Astrocyte (in vitro differentiated cells and primary cell): Measurements from ENCODE around the gene CMTM5. TPM values are rescaled to one million over a fixed set of nuclear protein-coding genes. Genes with fewer than 3 reads are reported as not detected.

Source experiments
- DNase-seq: peaks from one replicate; pipeline ENCODE4 v3.0.0-alpha.2; 2010; ENCODE audit warnings: low read depth
- FAIRE-seq: peaks from 2 replicates; lab custom pipeline; 2011; peaks lifted over from hg19 to GRCh38; lab: Jason Lieb, UNC
- H2AFZ ChIP-seq: 2 replicates; pipeline ENCODE4 v1.6.0; 2012; ENCODE audit warnings: low read depth, low read length, inconsistent platforms
- H3K27ac ChIP-seq: 2 replicates; pipeline ENCODE4 v1.5.1; 2011; ENCODE audit warnings: low read depth, low read length, inconsistent platforms
- H3K27me3 ChIP-seq: 2 replicates; pipeline ENCODE4 v1.6.0; 2011; ENCODE audit warnings: low read length, inconsistent platforms; ENCODE audit not compliant: insufficient read depth
- H3K36me3 ChIP-seq: 2 replicates; pipeline ENCODE4 v1.5.1; 2011; ENCODE audit warnings: low read length, inconsistent platforms; ENCODE audit not compliant: insufficient read depth
- H3K4me1 ChIP-seq: 2 replicates; pipeline ENCODE4 v1.5.1; 2011; ENCODE audit warnings: low read length, inconsistent platforms; ENCODE audit not compliant: insufficient read depth
- H3K4me2 ChIP-seq: 2 replicates; pipeline ENCODE4 v1.6.0; 2012; ENCODE audit warnings: low read length, inconsistent platforms
- H3K4me3 ChIP-seq: 2 replicates; pipeline ENCODE4 v1.5.1; 2011; ENCODE audit warnings: low read depth, mild to moderate bottlenecking, low read length, inconsistent platforms; ENCODE audit not compliant: insufficient read depth
- H3K79me2 ChIP-seq: 2 replicates; pipeline ENCODE4 v1.6.0; 2012; ENCODE audit warnings: mild to moderate bottlenecking, low read length, inconsistent platforms; ENCODE audit not compliant: insufficient read depth
- H3K9ac ChIP-seq: 2 replicates; pipeline ENCODE4 v1.6.0; 2012; ENCODE audit warnings: mild to moderate bottlenecking, low read length, inconsistent platforms
- H3K9me3 ChIP-seq: 2 replicates; pipeline ENCODE4 v1.5.1; 2012; ENCODE audit warnings: low read depth, mild to moderate bottlenecking, low read length, inconsistent platforms; ENCODE audit not compliant: insufficient read depth
- H4K20me1 ChIP-seq: 2 replicates; pipeline ENCODE4 v1.6.0; 2012; ENCODE audit warnings: low read length, inconsistent platforms; ENCODE audit not compliant: insufficient read depth
- H3K27ac Mint-ChIP-seq: one replicate; pipeline ENCODE4 v1.8.0; 2021; ENCODE audit warnings: mild to moderate bottlenecking, mixed read lengths; ENCODE audit not compliant: unreplicated experiment
- H3K27me3 Mint-ChIP-seq: one replicate; pipeline ENCODE4 v1.8.0; 2021; ENCODE audit warnings: low read depth, mixed read lengths; ENCODE audit not compliant: unreplicated experiment
- H3K36me3 Mint-ChIP-seq: one replicate; pipeline ENCODE4 v1.8.0; 2021; ENCODE audit warnings: low read depth, mixed read lengths; ENCODE audit not compliant: unreplicated experiment
- H3K4me1 Mint-ChIP-seq: one replicate; pipeline ENCODE4 v1.8.0; 2021; ENCODE audit warnings: low read depth, mixed read lengths; ENCODE audit not compliant: unreplicated experiment
- H3K4me3 Mint-ChIP-seq: one replicate; pipeline ENCODE4 v1.8.0; 2021; ENCODE audit warnings: mild to moderate bottlenecking, moderate library complexity, mixed read lengths; ENCODE audit not compliant: unreplicated experiment
- H3K9me3 Mint-ChIP-seq: one replicate; pipeline ENCODE4 v1.8.0; 2021; ENCODE audit warnings: mild to moderate bottlenecking, mixed read lengths; ENCODE audit not compliant: unreplicated experiment
- CTCF ChIP-seq: IDR thresholded peaks from 2 replicates; pipeline ENCODE4 v1.5.1; 2011; ENCODE audit warnings: low read depth, mild to moderate bottlenecking, inconsistent platforms, low read length, moderate library complexity; ENCODE audit not compliant: insufficient read depth
- EZH2 ChIP-seq: IDR thresholded peaks from 2 replicates; pipeline ENCODE4 v1.6.1; 2012; ENCODE audit warnings: mild to moderate bottlenecking, low read length, inconsistent platforms; ENCODE audit not compliant: insufficient read depth
- total RNA-seq: library from RNA; stranded (reverse); gene quantifications from 2 replicates; pipeline ENCODE4 v1.2.1, GENCODE V29; 2021

The CMTM5 gene
- total RNA-seq, 1 donor from 2014 or later: not detected

DNA sequence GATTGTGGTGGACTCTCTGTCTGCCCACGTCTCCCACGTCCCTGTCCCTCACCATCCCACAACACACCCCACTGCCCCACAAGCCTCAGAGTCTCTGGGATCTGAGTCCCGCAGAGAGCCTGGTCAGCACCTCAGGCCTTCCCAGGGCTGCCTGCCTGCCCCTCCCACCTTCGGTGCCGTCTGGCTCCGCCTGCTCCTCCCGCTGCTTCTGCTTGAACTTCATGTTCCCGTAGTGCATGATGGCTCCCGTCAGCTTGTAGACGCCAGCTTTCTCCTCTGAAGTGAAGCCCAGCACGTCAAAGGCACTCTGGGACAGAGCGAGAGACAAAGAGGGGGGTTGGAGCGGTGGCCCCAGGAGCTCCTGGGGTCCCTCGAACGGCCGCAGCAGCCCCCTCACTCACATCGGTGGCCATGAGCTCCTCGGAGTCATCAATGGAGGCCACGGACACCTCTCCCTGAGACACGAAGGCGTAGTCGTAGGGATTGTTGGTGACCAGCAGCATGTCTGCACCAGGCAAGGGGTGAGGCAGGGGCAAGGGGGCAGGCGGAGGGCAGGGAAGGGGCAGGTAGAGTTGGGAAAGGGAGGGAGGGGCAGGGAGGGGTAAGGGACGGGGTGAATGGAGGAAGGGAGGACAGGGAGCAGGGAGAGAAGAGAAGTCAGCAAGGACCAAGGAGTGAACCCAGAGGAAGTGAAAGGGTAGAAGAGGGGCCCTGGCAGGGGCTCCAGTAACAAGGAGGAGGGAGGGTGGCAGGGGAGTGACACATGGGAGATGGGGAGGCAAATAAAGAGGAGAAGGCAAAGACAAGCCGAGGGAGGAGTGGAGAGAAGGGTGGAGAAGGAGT lies 25.7 kb downstream of the CMTM5 start:
- DNase-seq (no peak), FAIRE-seq (no peak)
- H3K27me3 ChIP-seq: no peaks in the 10 kb centered on the region
- no peak overlapping the region for H3K4me3 ChIP-seq
- H4K20me1 ChIP-seq: no peaks in the 10 kb centered on the region
- Mint-ChIP-seq H3K4me3 (no peak overlapping the region), H3K27me3 (peaks cover 76% of the 10 kb centered on the region), H3K9me3 (peaks cover 16% of the 10 kb centered on the region), H3K27ac (no peak overlapping the region), H3K36me3 (no peaks in the 10 kb centered on the region), H3K4me1 (no peaks in the 10 kb centered on the region)
- no peak overlapping the region for H2AFZ ChIP-seq
- H3K4me1 ChIP-seq: no peaks in the 10 kb centered on the region
- H3K9me3 ChIP-seq: no peaks in the 10 kb centered on the region
- no peaks in the 10 kb centered on the region for H3K79me2 ChIP-seq
- H3K36me3 ChIP-seq: no peaks in the 10 kb centered on the region
- H3K4me2 ChIP-seq: no peak overlapping the region
- H3K27ac ChIP-seq: no peak overlapping the region
- H3K9ac ChIP-seq: no peak overlapping the region
- TF ChIP-seq CTCF (no peak), EZH2 (no peak)

GRCh38 chr14:23403139-23403438 lies 26.2 kb downstream of the CMTM5 start:
- H3K27ac ChIP-seq: no peak overlapping the region
- DNase-seq (no peak), FAIRE-seq (no peak)
- no peak overlapping the region for H3K4me3 ChIP-seq
- Mint-ChIP-seq H3K9me3 (peaks cover 13% of the 10 kb centered on the region), H3K4me3 (no peak overlapping the region), H3K27ac (no peak overlapping the region), H3K36me3 (no peaks in the 10 kb centered on the region), H3K27me3 (peaks cover 76% of the 10 kb centered on the region), H3K4me1 (no peaks in the 10 kb centered on the region)
- no peaks in the 10 kb centered on the region for H3K9me3 ChIP-seq
- no peak overlapping the region for H3K9ac ChIP-seq
- TF ChIP-seq EZH2 (no peak), CTCF (no peak)
- no peak overlapping the region for H3K4me2 ChIP-seq
- no peaks in the 10 kb centered on the region for H4K20me1 ChIP-seq
- no peak overlapping the region for H2AFZ ChIP-seq
- H3K4me1 ChIP-seq: no peaks in the 10 kb centered on the region
- H3K79me2 ChIP-seq: no peaks in the 10 kb centered on the region
- H3K27me3 ChIP-seq: no peaks in the 10 kb centered on the region
- H3K36me3 ChIP-seq: no peaks in the 10 kb centered on the region

DNA sequence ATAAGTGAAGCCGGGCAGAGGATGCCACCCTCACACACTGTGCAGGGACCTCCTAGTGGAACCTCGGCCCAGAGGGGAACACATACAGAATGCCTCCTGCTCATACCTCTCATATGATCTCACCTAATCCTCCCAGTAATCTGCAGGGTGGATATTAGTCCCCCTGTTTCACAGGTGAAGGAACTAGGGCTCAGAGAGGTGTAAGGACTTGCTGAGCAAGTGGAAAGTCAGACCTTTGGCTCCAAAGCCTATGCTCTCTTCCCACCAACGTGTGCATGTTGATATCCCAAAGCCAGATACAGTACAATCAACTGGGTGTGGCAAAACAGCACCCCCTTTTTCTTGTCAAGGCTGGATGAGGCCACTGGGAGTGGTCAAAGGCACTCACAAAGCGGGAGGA lies 27.1 kb downstream of the CMTM5 start:
- no peaks in the 10 kb centered on the region for H3K4me1 ChIP-seq
- no peaks in the 10 kb centered on the region for H3K36me3 Mint-ChIP-seq
- no peak overlapping the region for H2AFZ ChIP-seq
- no peak overlapping the region for H3K9ac ChIP-seq
- no peaks in the 10 kb centered on the region for H3K27me3 ChIP-seq
- no peaks in the 10 kb centered on the region for H3K36me3 ChIP-seq
- no peaks in the 10 kb centered on the region for H3K9me3 ChIP-seq
- no peak for TF ChIP-seq CTCF
- TF ChIP-seq EZH2: no peak
- H3K4me3 ChIP-seq: no peak overlapping the region
- H3K4me2 ChIP-seq: no peak overlapping the region
- H3K4me3 Mint-ChIP-seq: peak overlapping the region; percentile 20
- DNase-seq: no peak
- H3K27ac Mint-ChIP-seq: no peak overlapping the region
- FAIRE-seq: no peak
- H3K27ac ChIP-seq: no peak overlapping the region
- H3K79me2 ChIP-seq: no peaks in the 10 kb centered on the region
- H3K4me1 Mint-ChIP-seq: no peaks in the 10 kb centered on the region
- H3K27me3 Mint-ChIP-seq: peaks cover 78% of the 10 kb centered on the region
- H3K9me3 Mint-ChIP-seq: peaks cover 9% of the 10 kb centered on the region
- no peaks in the 10 kb centered on the region for H4K20me1 ChIP-seq
